Common myeloid progenitor, CD34-positive (primary cell): Measurements from ENCODE around the gene NUDT22.
A peak's percentile ranks its signal among the peaks of the same experiment; 100 is the strongest.

ENCODE experiments used
- CTCF ChIA-PET: fragments of 350-600 bp; sonication (Branson Sonifier 250); formaldehyde crosslinking; loops from one replicate; lab custom pipeline; 2021; ENCODE audit warnings: antibody characterized with exemption; lab: Charles Lee
- POLR2A ChIA-PET: fragments of 350-600 bp; sonication (Branson Sonifier 250); formaldehyde crosslinking; loops from one replicate; lab custom pipeline; 2021; ENCODE audit warnings: antibody characterized with exemption; lab: Charles Lee
- DNase-seq, 3 donors: peaks; one replicate each; pipeline versions ENCODE4 v3.0.0 to v3.0.0-alpha.2; 2013
- H3K27ac ChIP-seq, 2 experiments: 1 replicate in 1 of 2; 2 replicates in 1 of 2; pipeline ENCODE4 v1.7.0; 2013; ENCODE audit warnings: inconsistent platforms in 2 of 2, low read length in 2 of 2, mild to moderate bottlenecking in 2 of 2, low read depth in 1 of 2, moderate library complexity in 1 of 2; ENCODE audit not compliant: severe bottlenecking in 2 of 2, insufficient read depth in 1 of 2, poor library complexity in 1 of 2
- H3K27me3 ChIP-seq, 5 experiments: replicated peaks in 2 of 5; 1 replicate in 3 of 5; 2 replicates in 2 of 5; pipeline versions ENCODE4 v1.6.1 to v1.7.0; 2013; ENCODE audit warnings: low read length in 4 of 5, mild to moderate bottlenecking in 2 of 5, moderate library complexity in 2 of 5, inconsistent platforms in 1 of 5; ENCODE audit not compliant: insufficient read depth in 5 of 5, control insufficient read depth in 4 of 5
- H3K36me3 ChIP-seq, 4 experiments: 1 replicate in 2 of 4; 2 replicates in 2 of 4; pipeline versions ENCODE4 v1.6.1 to v1.7.0; 2013; ENCODE audit warnings: low read length in 3 of 4, control low read depth in 1 of 4, mild to moderate bottlenecking in 1 of 4; ENCODE audit not compliant: control insufficient read depth in 4 of 4, insufficient read depth in 4 of 4
- H3K4me1 ChIP-seq, 4 experiments: 1 replicate in 3 of 4; 2 replicates in 1 of 4; pipeline versions ENCODE4 v1.6.1 to v1.7.1; 2013; ENCODE audit warnings: low read length in 3 of 4, mild to moderate bottlenecking in 3 of 4, control low read depth in 1 of 4, inconsistent platforms in 1 of 4, moderate library complexity in 1 of 4; ENCODE audit not compliant: control insufficient read depth in 4 of 4, insufficient read depth in 4 of 4; ENCODE audit errors: control extremely low read depth in 1 of 4
- H3K4me3 ChIP-seq, 7 experiments: 1 replicate in 4 of 7; 2 replicates in 3 of 7; pipeline versions ENCODE4 v1.5.1 to v1.7.0; 2013; ENCODE audit warnings: mild to moderate bottlenecking in 7 of 7, low read length in 6 of 7, moderate library complexity in 6 of 7, inconsistent platforms in 2 of 7, low read depth in 2 of 7, control low read depth in 1 of 7; ENCODE audit not compliant: insufficient read depth in 4 of 7, control insufficient read depth in 1 of 7; ENCODE audit errors: extremely low read depth in 1 of 7
- H3K9me3 ChIP-seq, 5 experiments: 1 replicate in 4 of 5; 2 replicates in 1 of 5; pipeline versions ENCODE4 v1.6.1 to v1.7.1; 2013; ENCODE audit warnings: low read length in 4 of 5, mild to moderate bottlenecking in 2 of 5, inconsistent platforms in 1 of 5, low read depth in 1 of 5, moderate library complexity in 1 of 5; ENCODE audit not compliant: control insufficient read depth in 4 of 5, insufficient read depth in 2 of 5; ENCODE audit errors: control extremely low read depth in 1 of 5
- WGBS: methylation state at CpG from one replicate; pipeline ENCODE4 v1.1.5; 2013; ENCODE audit not compliant: insufficient coverage; 5-methylcytosine and 5-hydroxymethylcytosine counted together

NUDT22 gene

GRCh38 chr11:64232182-64232966 is 6.3 kb downstream of the NUDT22 start:
- no peak overlapping the region for H3K27ac ChIP-seq

GRCh38 chr11:64232967-64233315 is 6.9 kb downstream of the NUDT22 start:
- H3K27me3 ChIP-seq: no peaks in the 10 kb centered on the region
- DNase-seq: no peak
- H3K4me3 ChIP-seq: no peak overlapping the region
- peaks cover 0 to 44% (median 42%) of the 10 kb centered on the region in 4 experiments for H3K4me1 ChIP-seq
- 92% methylated on average over 6 of the region's 8 CpGs for WGBS
- ChIA-PET POLR2A (no interaction called here), CTCF (interaction anchor here (0.6 to 5.4 kb wide), 5 partner anchors 13 to 1367 kb away, joined by 3 to 58 read pairs (median 6); partner anchors contain the start of gene FERMT3)
- peaks cover 0 to 11% (median 6%) of the 10 kb centered on the region in 4 experiments for H3K36me3 ChIP-seq
- H3K9me3 ChIP-seq: no peaks in the 10 kb centered on the region
- H3K27ac ChIP-seq: no peak overlapping the region

More at GRCh38 chr11:64232182-64232966, 6.3 kb downstream of the NUDT22 start:
- ChIA-PET CTCF (interaction anchor here (0.6 to 5.4 kb wide), 9 partner anchors 13 to 1367 kb away, joined by 3 to 58 read pairs (median 5); partner anchors contain the start of genes FERMT3 and PLCB3), POLR2A (interaction anchor here (1.2 to 3.1 kb wide), 2 partner anchors 9 to 26 kb away, joined by 3 to 12 read pairs; partner anchors contain the start of genes FERMT3 and FKBP2)
- no peaks in the 10 kb centered on the region for H3K27me3 ChIP-seq
- no peak for DNase-seq
- H3K4me3 ChIP-seq: no peak overlapping the region
- 90% methylated on average over 15 of the region's 15 CpGs for WGBS
- H3K4me1 ChIP-seq: peaks cover 0 to 47% (median 44%) of the 10 kb centered on the region in 4 experiments
- H3K36me3 ChIP-seq: peaks cover 0 to 5% (median 3%) of the 10 kb centered on the region in 4 experiments
- H3K9me3 ChIP-seq: no peaks in the 10 kb centered on the region

GRCh38 chr11:64233913-64234586 is 8.0 kb downstream of the NUDT22 start, which contains the start of gene VEGFB:
Gene VEGFB, plus strand, starts transcription at chr11:64234584. Its CDS starts 250 bp downstream, at chr11:64234834.
- H3K9me3 ChIP-seq: no peaks in the 10 kb centered on the region
- H3K4me3 ChIP-seq: peak within 1 kb of the TSS; percentile 29 to 84 (median 70)
- peak in 2 of 3 donors; percentile 54 to 60 for DNase-seq
- peaks cover 0 to 44% (median 41%) of the 10 kb centered on the region in 4 experiments for H3K4me1 ChIP-seq
- 9% methylated on average over 47 of the region's 62 CpGs for WGBS
- H3K36me3 ChIP-seq: peaks cover 0 to 21% (median 16%) of the 10 kb centered on the region in 4 experiments
- ChIA-PET CTCF (interaction anchor here (1.3 to 5.4 kb wide), 3 partner anchors 11 to 28 kb away, joined by 6 to 58 read pairs (median 13); partner anchors contain the start of gene FERMT3), POLR2A (interaction anchor here (1.0 kb wide), 1 partner anchor 26 kb away, joined by 3 read pairs; no protein-coding TSS in a partner anchor)
- no peaks in the 10 kb centered on the region for H3K27me3 ChIP-seq
- peak within 1 kb of the TSS in 1 of 2 experiments; percentile 58 for H3K27ac ChIP-seq

- H3K9me3 ChIP-seq: no peaks in the 10 kb centered on the region
- peaks cover 0 to 17% (median 16%) of the 10 kb centered on the region in 4 experiments for H3K36me3 ChIP-seq
- CTCF ChIA-PET: interaction anchor here (2.1 to 3.2 kb wide), 2 partner anchors 10 to 29 kb away, joined by 11 to 13 read pairs; partner anchors contain the start of gene FERMT3
- H3K4me3 ChIP-seq: peak overlapping the region; percentile 29 to 84 (median 70)
- POLR2A ChIA-PET: interaction anchor here (0.5 to 1.0 kb wide), 3 partner anchors 27 to 1453 kb away, joined by 3 read pairs; no protein-coding TSS in a partner anchor
- WGBS: under 1% methylated on average over 50 of the region's 80 CpGs
- H3K4me1 ChIP-seq: peaks cover under 1 to 40% (median 37%) of the 10 kb centered on the region in 4 experiments
- peak overlapping the region in 1 of 2 experiments; percentile 58 for H3K27ac ChIP-seq
- peak in 2 of 3 donors; percentile 61 to 74 for DNase-seq
- H3K27me3 ChIP-seq: no peaks in the 10 kb centered on the region
Observed at GRCh38 chr11:64234647-64235379, 8.7 kb downstream of the NUDT22 start.

- 95% methylated on average over 8 of the region's 12 CpGs for WGBS
- DNase-seq: no peak
- Histone ChIP-seq H3K27me3 (no peaks in the 10 kb centered on the region), H3K4me3 (peak overlapping the region in 6 of 7 experiments; percentile 35 to 84 (median 72)), H3K4me1 (peaks cover 2 to 42% (median 41%) of the 10 kb centered on the region in 4 experiments), H3K27ac (peak overlapping the region in 1 of 2 experiments; percentile 58), H3K36me3 (peaks cover 0 to 17% (median 16%) of the 10 kb centered on the region in 4 experiments), H3K9me3 (no peaks in the 10 kb centered on the region)
- POLR2A ChIA-PET: interaction anchor here (0.8 to 1.2 kb wide), 2 partner anchors 29 to 31 kb away, joined by 3 read pairs; partner anchors contain the start of gene FERMT3
- CTCF ChIA-PET: interaction anchor here (1.1 to 3.2 kb wide), 5 partner anchors 9 to 30 kb away, joined by 3 to 13 read pairs (median 6); partner anchors contain the start of gene FERMT3
Observed at GRCh38 chr11:64235437-64236161, 9.5 kb downstream of the NUDT22 start.
